DMS53 (cell line): Measurements from ENCODE around the gene COMP.

ENCODE experiments used
- DNase-seq: peaks from one replicate; lab custom pipeline; 2025; lab: John Stamatoyannopoulos, UW

The COMP gene

GRCh38 chr19:18768997-18769891, 21.9 kb downstream of the COMP start:
- no peak for DNase-seq

GRCh38 chr19:18768046-18768771, 22.9 kb downstream of the COMP start:
- DNase-seq, result no peak

- peak; percentile 90 for DNase-seq
Observed at GRCh38 chr19:18765224-18765623, 25.9 kb downstream of the COMP start.

GRCh38 chr19:18764591-18765051, 26.5 kb downstream of the COMP start:
- DNase-seq, result peak; percentile 49

- DNase-seq, result peak; percentile 89
Observed at GRCh38 chr19:18763674-18764590, 27.2 kb downstream of the COMP start.

GRCh38 chr19:18762125-18763023, 28.7 kb downstream of the COMP start:
- DNase-seq, result peak; percentile 95

GRCh38 chr19:18761531-18762110, 29.5 kb downstream of the COMP start:
- peak; percentile 74 for DNase-seq

GRCh38 chr19:18760440-18761383, 30.4 kb downstream of the COMP start:
- peak; percentile 46 for DNase-seq

GRCh38 chr19:18759995-18760426, 31.1 kb downstream of the COMP start:
- no peak for DNase-seq

- DNase-seq, result no peak
Observed at GRCh38 chr19:18759304-18759994, 31.7 kb downstream of the COMP start.

GRCh38 chr19:18756896-18757295, 34.2 kb downstream of the COMP start:
- DNase-seq, result no peak

- DNase-seq, result no peak
Observed at GRCh38 chr19:18754501-18754900, 36.6 kb downstream of the COMP start.

- no peak for DNase-seq
Observed at GRCh38 chr19:18751571-18751970, 39.5 kb downstream of the COMP start.

GRCh38 chr19:18750295-18750970, 40.7 kb downstream of the COMP start:
- no peak for DNase-seq

- no peak for DNase-seq
Observed at GRCh38 chr19:18749362-18750231, 41.5 kb downstream of the COMP start.

GRCh38 chr19:18746401-18747325, 44.4 kb downstream of the COMP start:
- DNase-seq, result no peak
